Lower leg skin (tissue), 3 donors: ENCODE measurements around the gene APPBP2.

Experiments used
- CTCF ChIP-seq, 3 donors: fragments of 450-650 bp; IDR thresholded peaks; one replicate each; pipeline ENCODE4 v1.5.1; 2016; ENCODE audit warnings: antibody characterized with exemption in 3 of 3, mild to moderate bottlenecking in 3 of 3, moderate library complexity in 2 of 3
- POLR2A ChIP-seq, 2 donors: fragments of 450-650 bp; IDR thresholded peaks; one replicate each; pipeline ENCODE4 v1.6.1; 2016 to 2017; ENCODE audit warnings: antibody characterized with exemption in 2 of 2, mild to moderate bottlenecking in 1 of 2, moderate library complexity in 1 of 2

DNA sequence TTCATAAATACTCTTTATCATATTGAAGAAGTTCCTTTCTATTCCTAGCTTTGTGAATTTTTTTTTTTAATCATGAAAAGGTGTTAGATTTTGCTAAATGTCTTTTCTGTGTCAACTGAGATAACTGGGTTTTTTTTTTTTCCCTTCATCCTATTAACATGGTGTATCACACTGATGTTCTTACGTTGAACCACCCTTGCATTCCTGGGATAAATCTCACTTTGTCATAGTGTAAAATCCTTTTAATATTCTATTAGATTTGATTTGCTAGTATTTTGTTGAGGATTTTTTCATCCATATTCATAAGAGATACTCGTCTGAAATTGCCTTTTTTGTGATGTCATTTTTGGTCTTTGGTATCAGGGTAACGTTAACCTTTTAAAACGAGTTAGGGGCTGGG is 54.6 kb downstream of the APPBP2 start:
- TF ChIP-seq CTCF (IDR thresholded peaks at IDR 0.05) (no peak), POLR2A (IDR thresholded peaks at IDR 0.05) (no peak)
